ENCODE results near the gene FTO. TPM values are rescaled to one million over a fixed set of nuclear protein-coding genes. Genes with fewer than 3 reads are reported as not detected.

Gene FTO
- total and polyA plus RNA-seq, 2 of the 8 experiments (the other 6 are each of a cell fraction or from before 2014, with no cell fraction given): 34.5 to 59.8 TPM

DNA sequence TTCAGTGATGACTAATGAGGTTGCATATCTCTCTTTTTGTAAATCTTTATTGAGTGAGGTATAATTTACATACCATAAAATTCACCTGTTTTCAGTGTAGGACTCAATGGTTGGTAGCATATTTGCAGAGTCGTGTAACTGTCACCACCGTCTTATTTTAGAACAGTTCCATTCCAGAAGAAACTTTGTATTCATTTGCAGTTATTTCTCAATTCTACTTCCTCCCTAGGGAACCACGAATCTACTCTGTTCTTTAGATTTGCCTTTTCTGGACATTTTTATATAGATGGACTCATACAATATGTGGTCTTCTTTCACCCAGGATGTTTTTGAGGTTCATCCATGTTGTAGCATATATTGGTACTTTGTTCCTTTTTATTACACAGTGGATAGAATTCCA, 3.7 kb downstream of the FTO start:
- no peak overlapping the region for H3K18ac ChIP-seq (ENCODE audit: extremely low read depth, low read length)
- H3K23ac ChIP-seq (ENCODE audit: insufficient read length): no peak overlapping the region
- no peak overlapping the region for H3K9ac ChIP-seq (replicated peaks in 1 of 4; ENCODE audit: extremely low read depth in 1 of 4, low read depth in 3 of 4, low read length in 3 of 4)
- no peak overlapping the region for H2AK5ac ChIP-seq (ENCODE audit: low read depth, low read length)
- H3K56ac ChIP-seq (replicated peaks; ENCODE audit: insufficient read length, low read depth, low read length): no peak overlapping the region
- no peak overlapping the region for H3K27ac ChIP-seq (ENCODE audit: low read depth, low read length)
- FAIRE-seq (no peak), DNase-seq (ENCODE audit: low read depth in 1 of 2, low spot score in 2 of 2) (no peak)
- CTCF ChIA-PET (ENCODE audit: partially characterized antibody): no interaction called here
- POLR2A ChIA-PET (ENCODE audit: partially characterized antibody): no interaction called here
- no peaks in the 10 kb centered on the region for H3K9me3 ChIP-seq (ENCODE audit: insufficient read depth in 2 of 2, low read depth in 1 of 2, low read length in 1 of 2)
- H2AFZ ChIP-seq (ENCODE audit: low read length): no peak overlapping the region
- no peak overlapping the region for H2BK20ac ChIP-seq (ENCODE audit: low read length)
- no peaks in the 10 kb centered on the region for H3K27me3 ChIP-seq (replicated peaks in 1 of 4; ENCODE audit: control insufficient read depth in 3 of 4, extremely low read depth in 1 of 4, insufficient read depth in 3 of 4, low read length in 3 of 4)
- peaks cover 0 to 56% of the 10 kb centered on the region in 2 experiments; a peak in 2 of 4 replicates for H3K79me2 ChIP-seq (ENCODE audit: control insufficient read depth in 1 of 2, insufficient read depth in 2 of 2, low read length in 2 of 2)
- H4K8ac ChIP-seq (ENCODE audit: extremely low read depth, insufficient read depth, low read length): no peak overlapping the region
- H4K20me1 ChIP-seq (replicated peaks in 1 of 2; ENCODE audit: control insufficient read depth in 1 of 2, insufficient read depth in 2 of 2, low read length in 2 of 2): no peaks in the 10 kb centered on the region
- H2BK120ac ChIP-seq (replicated peaks; ENCODE audit: low read depth, low read length): no peak overlapping the region
- H3K23me2 ChIP-seq (ENCODE audit: low read depth, low read length): peaks cover 3% of the 10 kb centered on the region; the same call in 1 of the 2 replicates
- peaks cover 0 to 6% (median 0%) of the 10 kb centered on the region in 4 experiments; a peak in 1 of 7 replicates for H3K4me1 ChIP-seq (replicated peaks in 1 of 4; ENCODE audit: control insufficient read depth in 3 of 4, insufficient read depth in 4 of 4, low read length in 3 of 4)
- no peak overlapping the region for H3K4me3 ChIP-seq (ENCODE audit: extremely low read depth in 1 of 4, insufficient read depth in 2 of 4, low read depth in 3 of 4, low read length in 4 of 4)
- no peak overlapping the region for H3K4ac ChIP-seq (replicated peaks; ENCODE audit: insufficient read length, low read depth, low read length)
- no peak overlapping the region for H2BK15ac ChIP-seq (ENCODE audit: low read length)
- no peak overlapping the region for H3K4me2 ChIP-seq (ENCODE audit: insufficient read depth in 1 of 2, low read depth in 2 of 2, low read length in 2 of 2)
- no peak overlapping the region for H2BK5ac ChIP-seq (ENCODE audit: low read depth, low read length)
- no peak overlapping the region for H4K5ac ChIP-seq (ENCODE audit: insufficient read length, low read depth, low read length)
- H4K91ac ChIP-seq (replicated peaks; ENCODE audit: insufficient read length, low read length): no peak overlapping the region
- H2BK12ac ChIP-seq (ENCODE audit: low read depth, low read length): no peak overlapping the region
- peaks cover 4% of the 10 kb centered on the region; the same call in 1 of the 2 replicates for H3K79me1 ChIP-seq (ENCODE audit: low read depth, low read length)
- no peak overlapping the region for H3K14ac ChIP-seq (ENCODE audit: insufficient read length)
- no peaks in the 10 kb centered on the region for H3K36me3 ChIP-seq (ENCODE audit: control insufficient read depth in 2 of 4, insufficient read depth in 4 of 4, low read length in 3 of 4)
- TF ChIP-seq, protein P1, sequence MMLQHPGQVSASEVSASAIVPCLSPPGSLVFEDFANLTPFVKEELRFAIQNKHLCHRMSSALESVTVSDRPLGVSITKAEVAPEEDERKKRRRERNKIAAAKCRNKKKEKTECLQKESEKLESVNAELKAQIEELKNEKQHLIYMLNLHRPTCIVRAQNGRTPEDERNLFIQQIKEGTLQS (IDR thresholded peaks at IDR 0.05; ENCODE audit: insufficient read depth, low read depth, low read length): no peak
- TF ChIP-seq MAFK (IDR thresholded peaks at IDR 0.05; ENCODE audit: low read depth, low read length) (no peak), SP1 (IDR thresholded peaks at IDR 0.05; ENCODE audit: low read depth, low read length) (no peak), NANOG (IDR thresholded peaks at IDR 0.05; ENCODE audit: insufficient read depth, low read depth, low read length, poor library complexity, severe bottlenecking) (no peak)
- 86% methylated on average over 3 of the region's 3 CpGs; no CpG with 5 or more reads in 1 of the 2 experiments for WGBS, 2 experiments (ENCODE audit: extremely low coverage in 1 of 2, insufficient coverage in 1 of 2, insufficient read length in 1 of 2, insufficient replicate concordance in 2 of 2, low coverage in 1 of 2, low lambda C conversion rate in 2 of 2, missing lambda C conversion rate in 1 of 2)

Data from H1 (cell line).